BJ (cell line): ENCODE data around the gene SMIM41. TPM values are rescaled to one million over a fixed set of nuclear protein-coding genes. Genes with fewer than 3 reads are reported as not detected.
"Not testable (repeated sequence)": the region's sequence is repeated elsewhere in the genome, so short reads cannot be mapped to it uniquely, and the experiment has no call there.

ENCODE experiments used
- CTCF ChIA-PET: fragments of 350-600 bp; formaldehyde crosslinking; extraction: SDS; loops from one replicate; lab custom pipeline; 2021; ENCODE audit warnings: antibody characterized with exemption, inconsistent platforms; lab: Yijun Ruan, JAX
- POLR2A ChIA-PET: fragments of 300-600 bp; sonication (Branson Sonifier 250); formaldehyde crosslinking; extraction: SDS; loops from one replicate; lab custom pipeline; 2021; ENCODE audit warnings: antibody characterized with exemption; lab: Charles Lee
- DNase-seq: peaks from one replicate; pipeline ENCODE4 v3.0.0-alpha.2; 2011; ENCODE audit warnings: low read depth
- H3K27me3 ChIP-seq: 2 replicates; pipeline ENCODE4 v1.6.0; 2011; ENCODE audit warnings: low read length; ENCODE audit not compliant: control insufficient read depth, insufficient read depth
- H3K36me3 ChIP-seq: 2 replicates; pipeline ENCODE4 v1.5.1; 2011; ENCODE audit warnings: low read length; ENCODE audit not compliant: control insufficient read depth, insufficient read depth
- H3K4me3 ChIP-seq: 2 replicates; pipeline ENCODE4 v1.5.1; 2011; ENCODE audit warnings: low read depth, mild to moderate bottlenecking, control low read depth, low read length
- CTCF ChIP-seq: IDR thresholded peaks from 2 replicates; pipeline ENCODE4 v1.5.1; 2011; ENCODE audit warnings: low read depth, mild to moderate bottlenecking, control low read depth, inconsistent platforms, low read length, moderate library complexity; ENCODE audit not compliant: insufficient read depth
- polyA plus RNA-seq: library from polyadenylated mRNA; depleted of rRNA; stranded (reverse); fragments of >200 nt; gene quantifications from 2 replicates; pipeline ENCODE4 v1.2.3, GENCODE V29; 2011

The SMIM41 gene
- polyA plus RNA-seq, 1 experiment = not detected

DNA sequence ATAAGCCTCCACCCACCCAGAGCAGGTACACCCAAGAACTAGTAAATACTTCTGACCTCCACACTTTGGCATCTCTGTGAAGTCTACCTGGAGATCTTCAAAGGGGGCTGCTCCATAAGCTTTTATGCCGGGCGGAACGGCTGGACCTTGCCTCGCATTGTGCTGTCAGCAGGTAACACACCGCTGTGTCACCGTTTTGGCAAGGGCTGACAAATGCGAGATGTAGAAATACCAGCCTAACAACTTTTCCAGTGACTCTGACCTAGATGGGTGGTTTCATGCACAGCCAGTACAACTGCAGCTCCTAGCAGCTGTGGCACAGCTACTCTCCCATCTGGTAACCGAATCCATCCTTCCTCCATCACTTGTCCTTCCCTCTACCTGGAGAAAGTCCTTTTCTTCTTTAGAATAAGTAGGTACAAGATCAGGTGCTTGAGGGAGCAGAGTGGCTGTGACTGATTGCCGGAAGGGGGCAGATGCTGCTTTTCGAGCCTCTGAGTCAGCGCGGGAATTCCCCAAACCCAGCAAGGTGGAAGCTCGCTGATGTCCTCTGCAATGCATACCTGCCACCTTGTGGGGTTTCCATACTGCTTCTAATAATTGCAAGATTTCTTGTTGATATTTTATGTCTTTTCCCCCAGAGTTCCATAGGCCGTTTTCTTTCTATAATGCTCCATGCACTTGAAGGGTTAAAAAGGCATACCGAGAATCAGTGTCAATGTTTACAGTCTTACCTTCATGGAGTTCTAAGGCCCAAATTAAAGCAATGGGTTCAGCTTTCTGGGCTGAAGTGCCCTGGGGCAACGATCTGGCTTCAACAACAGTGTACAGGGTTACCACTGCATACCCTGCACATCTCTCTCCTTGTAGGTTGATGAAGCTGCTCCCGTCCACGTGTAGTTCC is 37.0 kb downstream of the SMIM41 start:
- POLR2A ChIA-PET, H3K27me3 ChIP-seq, H3K4me3 ChIP-seq, H3K36me3 ChIP-seq, DNase-seq: not testable (repeated sequence)
- CTCF ChIA-PET = interaction anchor here (1.6 to 2.3 kb wide), 3 partner anchors 34 to 96 kb away, joined by 4 to 8 read pairs (median 4); no protein-coding TSS in a partner anchor

- POLR2A ChIA-PET, H3K27me3 ChIP-seq, H3K36me3 ChIP-seq, DNase-seq, H3K4me3 ChIP-seq: not testable (repeated sequence)
- CTCF ChIA-PET = interaction anchor here (0.6 to 3.2 kb wide), 3 partner anchors 35 to 114 kb away, joined by 3 to 53 read pairs (median 8); no protein-coding TSS in a partner anchor
These were observed 38.4 kb downstream of the SMIM41 start for GRCh38 chr12:52117806-52118475.

DNA sequence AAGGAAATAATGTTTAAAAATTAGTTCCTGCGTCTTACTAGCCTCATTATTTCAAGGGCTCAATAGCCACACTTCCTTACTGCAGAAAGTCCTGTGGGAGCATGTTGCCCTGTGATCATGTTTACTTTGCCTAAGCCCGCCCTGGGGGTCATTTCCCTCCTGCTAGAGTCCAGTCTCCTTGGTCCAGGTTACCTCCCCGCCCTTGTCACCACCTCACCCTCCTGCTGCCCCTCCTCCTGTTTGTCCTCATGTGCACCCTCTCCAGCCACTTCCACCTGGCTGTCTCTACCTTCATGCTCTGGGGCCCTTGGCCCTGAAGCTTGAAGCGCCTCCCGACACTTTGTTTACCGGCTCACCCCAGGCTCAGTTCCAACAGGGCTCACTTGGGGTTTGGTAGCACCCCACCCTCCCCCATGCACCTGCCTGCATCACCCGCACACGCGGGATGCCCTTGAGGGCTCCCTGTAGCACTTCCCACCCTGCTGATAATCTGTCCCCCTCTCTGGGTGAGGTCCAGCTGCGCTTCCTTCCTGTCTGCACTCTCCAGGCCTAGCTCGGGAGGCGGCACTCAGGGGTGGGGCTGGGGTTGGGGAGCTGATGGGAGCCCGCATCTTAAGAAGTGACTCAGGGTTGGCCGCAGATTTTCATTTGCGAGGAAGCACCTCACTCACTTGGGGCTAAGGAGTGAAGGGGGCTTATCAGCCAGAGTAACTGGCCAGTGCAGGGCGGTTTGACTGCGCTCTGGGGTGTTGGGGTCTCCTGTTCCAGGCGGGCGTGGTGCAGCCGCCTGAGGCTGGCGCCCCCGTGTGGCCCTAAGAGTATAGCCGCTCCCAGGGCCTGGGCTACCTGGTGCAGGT is 40.1 kb downstream of the SMIM41 start:
- POLR2A ChIA-PET = no interaction called here
- CTCF ChIA-PET = interaction anchor here (0.9 to 3.2 kb wide), 9 partner anchors 11 to 126 kb away, joined by 3 to 53 read pairs (median 4); no protein-coding TSS in a partner anchor
- Histone ChIP-seq H3K36me3 (no peaks in the 10 kb centered on the region), H3K4me3 (no peak overlapping the region), H3K27me3 (peaks cover 6% of the 10 kb centered on the region)
- peak; percentile 56 for TF ChIP-seq CTCF
- no peak for DNase-seq

- no peak for TF ChIP-seq CTCF
- ChIA-PET POLR2A (no interaction called here), CTCF (interaction anchor here (0.5 to 10.6 kb wide), 29 partner anchors 9 to 595 kb away, joined by 3 to 192 read pairs (median 4); partner anchors contain the start of genes NR4A1 and TAMALIN)
- Histone ChIP-seq H3K4me3 (no peak overlapping the region), H3K27me3 (peaks cover 4% of the 10 kb centered on the region), H3K36me3 (no peaks in the 10 kb centered on the region)
- DNase-seq = no peak
These were observed 41.7 kb downstream of the SMIM41 start for GRCh38 chr12:52120951-52121823.

- Histone ChIP-seq H3K36me3 (no peaks in the 10 kb centered on the region), H3K4me3 (no peak overlapping the region), H3K27me3 (peaks cover 2% of the 10 kb centered on the region)
- DNase-seq = no peak
- POLR2A ChIA-PET = no interaction called here
- peak; percentile 83 for TF ChIP-seq CTCF
- CTCF ChIA-PET = interaction anchor here (0.5 to 10.6 kb wide), 31 partner anchors 9 to 595 kb away, joined by 3 to 192 read pairs (median 4); partner anchors contain the start of genes NR4A1 and TAMALIN
These were observed 42.5 kb downstream of the SMIM41 start for GRCh38 chr12:52121824-52122539.
